Activated naive CD4-positive, alpha-beta T cell treated with anti-CD3 and anti-CD28 coated beads, Interleukin-2, amount 50 U/mL, for 24 hours (primary cell): ENCODE measurements around the gene ZNF670.

ENCODE experiments used
- H3K27ac Mint-ChIP-seq: one replicate; pipeline ENCODE4 v1.8.0; 2021; ENCODE audit warnings: mild to moderate bottlenecking, mixed read lengths
- H3K27me3 Mint-ChIP-seq: one replicate; pipeline ENCODE4 v1.8.0; 2021; ENCODE audit warnings: mixed read lengths
- H3K36me3 Mint-ChIP-seq: one replicate; pipeline ENCODE4 v1.8.0; 2021; ENCODE audit warnings: mixed read lengths
- H3K4me1 Mint-ChIP-seq: one replicate; pipeline ENCODE4 v1.8.0; 2021; ENCODE audit warnings: mixed read lengths
- H3K4me3 Mint-ChIP-seq: one replicate; pipeline ENCODE4 v1.8.0; 2021; ENCODE audit warnings: mild to moderate bottlenecking, mixed read lengths
- H3K9me3 Mint-ChIP-seq: one replicate; pipeline ENCODE4 v1.8.0; 2021; ENCODE audit warnings: mixed read lengths

Gene ZNF670

DNA sequence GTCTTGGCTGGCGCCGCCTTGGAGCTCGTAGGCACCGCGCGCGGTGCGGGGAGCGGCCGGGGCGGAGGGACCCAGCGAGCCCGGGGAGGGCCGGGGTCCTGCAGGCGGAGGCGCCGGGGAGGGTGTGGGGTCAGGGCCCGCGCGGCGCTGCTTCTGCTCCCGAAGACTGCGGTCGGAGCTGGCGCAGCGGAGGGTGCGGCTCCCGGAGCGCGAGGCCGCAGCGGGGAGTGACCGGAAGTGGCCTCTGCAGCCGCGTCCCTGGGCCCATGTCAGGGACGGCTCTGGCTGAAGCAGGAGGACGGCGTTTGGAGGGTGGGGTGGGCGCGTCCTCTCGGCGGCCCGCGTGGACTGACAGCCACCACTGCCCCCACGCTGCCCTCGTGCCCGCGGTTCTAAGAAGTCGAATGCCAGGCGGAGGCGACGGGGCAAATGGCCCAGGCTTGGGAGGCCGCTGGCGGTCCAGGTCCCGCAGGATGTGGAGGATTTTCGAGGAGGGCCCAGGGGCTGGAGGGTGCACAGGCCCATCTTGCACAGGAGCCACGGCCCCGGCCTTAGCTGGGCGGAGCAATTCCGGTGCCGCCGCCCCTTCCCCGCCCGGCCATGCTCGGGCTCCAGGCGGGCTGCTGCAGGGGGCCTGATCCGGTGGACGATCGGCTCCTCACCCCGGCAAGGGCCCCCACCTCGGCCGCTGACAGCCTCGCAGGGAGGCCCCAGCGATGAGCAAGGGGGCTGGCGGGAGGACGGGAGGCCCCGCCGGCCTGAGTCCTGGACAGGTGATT lies 33.3 kb upstream of the ZNF670 start:
- Mint-ChIP-seq H3K27me3 (peaks cover 30% of the 10 kb centered on the region), H3K27ac (no peak overlapping the region), H3K36me3 (peaks cover 6% of the 10 kb centered on the region), H3K4me1 (peaks cover 10% of the 10 kb centered on the region), H3K4me3 (no peak overlapping the region), H3K9me3 (peaks cover 4% of the 10 kb centered on the region)

DNA sequence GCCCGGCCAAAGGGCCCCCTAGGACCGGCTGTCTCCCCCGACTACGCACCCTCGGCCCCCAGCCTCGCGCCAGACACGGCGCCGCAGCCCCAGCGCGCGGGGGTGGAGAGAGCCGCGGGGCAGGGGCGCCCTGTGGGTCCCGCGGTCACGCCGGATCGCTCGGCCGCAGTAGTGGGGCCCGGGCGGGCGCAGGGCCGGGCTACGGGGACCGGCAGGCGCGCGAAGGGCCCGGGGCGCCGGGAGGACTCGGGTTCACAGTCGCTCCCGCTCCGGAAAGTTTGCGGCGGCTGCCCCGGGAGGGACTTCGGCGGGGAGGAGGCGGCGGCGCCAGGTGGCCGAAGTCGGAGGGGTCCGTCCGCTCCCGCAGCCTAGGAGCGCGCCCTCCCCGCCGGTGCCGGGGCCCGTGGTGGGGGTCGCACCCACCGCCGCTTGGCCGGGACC lies 32.7 kb upstream of the ZNF670 start:
- H3K27me3 Mint-ChIP-seq: peaks cover 30% of the 10 kb centered on the region
- peaks cover 6% of the 10 kb centered on the region for H3K36me3 Mint-ChIP-seq
- H3K4me3 Mint-ChIP-seq: peak overlapping the region; percentile 81
- H3K9me3 Mint-ChIP-seq: peaks cover 4% of the 10 kb centered on the region
- H3K27ac Mint-ChIP-seq: no peak overlapping the region
- H3K4me1 Mint-ChIP-seq: peaks cover 10% of the 10 kb centered on the region

DNA sequence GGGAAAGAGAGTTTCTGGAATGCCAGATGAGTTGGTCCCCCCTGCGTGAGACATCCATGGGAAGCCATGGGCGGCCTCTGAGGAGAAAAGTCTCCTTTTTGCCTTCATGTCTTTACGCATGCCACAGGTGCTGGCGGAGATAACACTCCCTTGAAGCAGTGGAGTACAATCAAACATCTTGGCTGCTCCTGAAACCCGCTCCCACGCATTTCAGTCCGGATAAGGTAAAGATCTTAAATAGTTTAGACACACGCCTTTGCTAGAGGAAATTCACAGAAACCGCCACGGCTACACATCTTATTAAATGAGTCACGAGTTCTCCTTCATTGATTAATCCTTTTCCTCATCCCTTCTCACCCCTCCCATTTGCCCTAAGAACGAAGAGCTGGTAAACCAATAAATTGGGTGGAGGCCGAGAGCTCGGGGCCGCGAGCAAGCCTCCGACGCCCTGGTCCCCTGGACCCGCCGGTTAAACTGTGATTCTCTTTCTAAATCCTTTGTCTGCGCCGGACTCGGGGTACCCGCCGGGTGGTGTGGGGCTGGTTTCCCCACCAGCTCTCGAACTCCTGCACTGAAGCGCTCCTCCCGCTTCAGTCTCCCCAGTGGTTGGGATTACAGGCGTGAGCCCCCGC lies 32.1 kb upstream of the ZNF670 start:
- Mint-ChIP-seq H3K4me1 (peaks cover 10% of the 10 kb centered on the region), H3K9me3 (peaks cover 4% of the 10 kb centered on the region), H3K4me3 (peak overlapping the region; percentile 81), H3K36me3 (peaks cover 6% of the 10 kb centered on the region), H3K27ac (no peak overlapping the region), H3K27me3 (peaks cover 30% of the 10 kb centered on the region)

DNA sequence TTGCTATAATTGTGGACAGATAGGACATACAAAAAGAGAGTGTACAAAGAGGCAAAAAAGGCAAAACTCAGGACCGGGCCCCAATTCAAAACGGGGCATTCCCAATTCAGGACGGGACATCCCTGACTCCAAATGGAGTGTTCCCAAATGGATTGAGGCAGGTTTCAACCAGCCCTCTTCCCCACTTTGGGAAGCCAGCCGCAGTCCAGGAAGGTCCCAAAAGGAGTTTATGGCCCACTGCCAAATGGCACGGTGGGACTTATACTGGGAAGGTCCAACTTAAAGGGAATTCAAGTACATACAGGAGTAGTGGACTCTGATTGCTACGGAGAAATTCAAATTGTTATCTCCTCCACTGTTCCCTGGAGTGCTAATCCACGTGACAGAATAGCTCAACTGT lies 29.1 kb upstream of the ZNF670 start:
- Mint-ChIP-seq H3K4me1 (peaks cover 24% of the 10 kb centered on the region), H3K4me3 (no peak overlapping the region), H3K27me3 (peaks cover 29% of the 10 kb centered on the region)

DNA sequence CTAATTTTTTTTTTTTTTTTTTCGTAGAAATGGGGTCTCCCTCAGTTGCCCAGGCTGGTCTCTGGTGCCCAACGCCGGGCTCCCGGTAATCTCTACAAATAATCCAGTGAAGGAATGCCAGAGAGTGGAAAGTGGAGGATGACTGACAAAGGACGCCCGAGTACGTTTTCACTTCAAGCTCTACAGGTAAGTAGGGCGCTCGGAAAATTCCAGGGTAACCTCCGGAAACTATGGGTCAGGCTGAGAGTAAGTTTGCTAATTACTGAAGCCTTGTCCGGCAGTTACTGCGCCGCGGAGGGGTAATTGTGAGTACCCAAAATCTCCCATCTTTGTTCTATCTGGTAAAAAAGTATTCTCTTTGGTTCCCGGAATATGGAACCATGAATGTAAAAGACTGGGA lies 27.4 kb upstream of the ZNF670 start:
- Mint-ChIP-seq H3K36me3 (peaks cover 24% of the 10 kb centered on the region), H3K27me3 (peaks cover 27% of the 10 kb centered on the region), H3K4me3 (no peak overlapping the region), H3K27ac (no peak overlapping the region), H3K4me1 (peaks cover 27% of the 10 kb centered on the region), H3K9me3 (peaks cover 4% of the 10 kb centered on the region)

More for the DNA sequence above, 29.1 kb upstream of the ZNF670 start:
- Mint-ChIP-seq H3K27ac (no peak overlapping the region), H3K36me3 (peaks cover 10% of the 10 kb centered on the region), H3K9me3 (peaks cover 4% of the 10 kb centered on the region)

DNA sequence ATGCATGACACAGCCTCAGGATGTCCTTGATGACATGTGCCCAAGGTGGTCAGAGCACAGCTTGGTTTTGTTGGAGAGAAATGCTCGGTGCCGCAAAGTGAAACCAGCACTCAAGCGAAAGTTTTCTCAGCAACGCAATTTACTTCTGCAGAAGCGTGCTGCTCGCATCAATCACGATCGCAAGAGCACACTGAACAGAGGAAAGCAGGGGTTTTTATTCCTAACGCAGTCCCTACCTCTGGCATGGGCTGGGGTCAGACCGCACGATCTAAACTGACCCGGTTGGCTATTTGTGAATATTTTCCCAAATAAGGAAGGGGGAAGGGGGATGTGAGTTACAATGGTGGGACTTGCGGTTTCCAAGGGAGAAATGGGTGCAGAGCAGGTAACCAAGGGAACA lies 26.4 kb upstream of the ZNF670 start:
- H3K27ac Mint-ChIP-seq: no peak overlapping the region
- H3K27me3 Mint-ChIP-seq: peaks cover 24% of the 10 kb centered on the region
- peaks cover 9% of the 10 kb centered on the region for H3K9me3 Mint-ChIP-seq
- H3K36me3 Mint-ChIP-seq: peaks cover 32% of the 10 kb centered on the region
- H3K4me1 Mint-ChIP-seq: peaks cover 22% of the 10 kb centered on the region
- H3K4me3 Mint-ChIP-seq: no peak overlapping the region

DNA sequence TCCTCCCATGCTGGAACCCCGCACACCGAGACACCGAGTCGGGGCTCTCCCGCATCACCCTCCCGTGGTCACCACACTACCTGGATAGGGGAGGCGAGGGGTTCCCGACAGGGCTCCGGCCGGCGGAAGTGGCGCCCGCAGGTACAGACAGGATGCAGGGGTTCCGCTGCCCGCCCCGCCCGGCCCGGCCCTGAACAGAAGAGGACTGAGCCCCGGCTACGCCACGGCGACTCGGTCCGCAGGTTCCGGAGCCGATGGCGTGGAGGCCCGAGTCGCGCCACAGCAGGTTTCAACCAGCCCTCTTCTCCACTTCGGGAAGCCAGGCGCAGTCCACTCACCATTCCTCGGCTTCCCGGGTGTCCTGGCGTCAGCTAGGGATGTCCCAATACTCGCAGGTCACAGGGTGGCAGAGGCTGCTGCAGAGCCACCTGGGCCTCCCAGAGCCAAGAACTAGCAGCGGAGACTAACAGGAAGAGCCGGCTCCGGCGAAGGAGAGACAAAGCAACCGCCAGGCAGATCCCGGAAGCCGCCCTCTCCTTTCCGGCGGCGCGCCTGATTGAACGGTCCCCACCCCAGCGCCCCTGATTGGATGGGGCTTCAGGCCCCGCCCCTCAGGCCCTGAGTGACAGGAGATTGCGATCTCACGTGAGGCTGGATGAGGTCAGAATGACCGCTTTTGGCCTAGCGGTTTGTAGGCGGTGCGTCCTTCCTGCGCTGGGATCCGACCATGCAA lies 25.4 kb upstream of the ZNF670 start, which contains the start of gene ZNF669:
Gene ZNF669, minus strand, starts transcription at position 498 of the 733 bp plus-strand sequence. Its CDS starts 157 bp downstream, at position 341.
- peaks cover 17% of the 10 kb centered on the region for H3K4me1 Mint-ChIP-seq
- H3K27ac Mint-ChIP-seq: peak within 1 kb of the TSS; percentile 82
- H3K27me3 Mint-ChIP-seq: peaks cover 18% of the 10 kb centered on the region
- peak within 1 kb of the TSS; percentile 91 for H3K4me3 Mint-ChIP-seq
- H3K9me3 Mint-ChIP-seq: peaks cover 9% of the 10 kb centered on the region
- peaks cover 34% of the 10 kb centered on the region for H3K36me3 Mint-ChIP-seq

DNA sequence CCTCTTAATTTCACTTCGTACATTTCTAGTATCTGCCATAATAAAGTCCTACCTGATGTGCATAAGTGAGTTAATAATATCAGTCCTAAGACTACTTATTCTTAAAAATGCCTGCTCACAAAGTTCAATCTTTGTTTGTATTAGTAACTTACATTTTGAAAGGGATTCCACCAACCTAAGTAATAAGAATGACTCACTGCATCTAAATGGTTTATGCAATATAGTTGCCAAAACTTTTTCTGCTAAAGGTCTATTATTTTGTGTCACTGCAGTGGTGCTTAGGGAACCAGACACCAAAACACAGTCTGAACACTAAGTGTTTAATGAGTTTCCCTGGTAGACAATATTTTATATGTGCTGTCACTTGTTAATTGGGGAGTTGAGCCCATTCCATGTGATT lies 23.8 kb upstream of the ZNF670 start:
- Mint-ChIP-seq H3K9me3 (peaks cover 7% of the 10 kb centered on the region), H3K27me3 (peaks cover 3% of the 10 kb centered on the region), H3K27ac (no peak overlapping the region), H3K4me1 (peaks cover 17% of the 10 kb centered on the region), H3K4me3 (peak overlapping the region; percentile 65), H3K36me3 (peaks cover 42% of the 10 kb centered on the region)

DNA sequence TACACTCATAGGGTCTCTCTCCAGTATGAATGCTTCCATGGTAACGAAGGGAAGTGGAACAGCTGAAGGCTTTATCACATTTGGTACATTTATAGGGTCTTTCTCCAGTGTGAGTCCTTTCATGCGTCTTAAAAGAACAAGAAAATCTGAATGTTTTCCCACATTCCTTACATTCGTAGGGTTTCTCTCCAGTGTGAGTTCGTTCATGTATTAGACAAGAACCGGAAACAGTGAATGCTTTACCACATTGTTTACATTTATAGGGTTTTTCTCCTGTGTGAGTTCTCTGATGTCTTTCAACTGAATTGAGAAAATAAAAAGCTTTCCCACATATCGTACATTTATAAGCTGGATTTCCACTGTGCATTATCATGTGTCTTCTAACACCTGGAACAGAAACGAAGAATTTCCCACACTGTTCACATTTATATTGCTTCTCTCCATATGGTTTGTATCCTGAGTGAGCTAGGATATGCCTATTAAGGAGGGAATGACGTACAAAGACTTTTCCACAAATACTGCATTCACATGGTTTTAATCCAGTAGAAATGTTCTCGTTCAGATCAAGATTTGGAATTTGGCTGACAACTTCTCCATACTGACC lies 22.2 kb upstream of the ZNF670 start:
- Mint-ChIP-seq H3K27ac (no peak overlapping the region), H3K9me3 (peaks cover 11% of the 10 kb centered on the region), H3K4me3 (peak overlapping the region; percentile 11), H3K4me1 (peaks cover 17% of the 10 kb centered on the region), H3K27me3 (no peaks in the 10 kb centered on the region), H3K36me3 (peaks cover 51% of the 10 kb centered on the region)

DNA sequence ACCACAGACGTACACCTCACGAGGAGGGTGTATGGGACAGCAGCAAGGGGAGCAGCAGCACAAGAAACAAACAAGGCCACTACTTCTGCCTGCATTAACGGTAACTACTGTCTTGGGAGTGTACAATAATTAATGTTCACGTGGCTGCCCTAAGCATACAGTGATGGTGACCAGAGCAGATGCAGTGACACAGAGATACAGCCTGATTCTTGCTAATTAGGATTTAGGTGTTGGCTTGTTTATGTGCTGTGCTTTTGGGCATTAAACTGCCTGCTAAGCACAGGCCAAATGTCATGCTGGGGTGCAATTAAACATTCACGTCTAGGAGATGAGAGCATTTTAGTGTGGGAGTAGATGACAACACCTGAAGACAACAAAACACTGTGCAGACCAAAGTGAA lies 18.3 kb upstream of the ZNF670 start:
- Mint-ChIP-seq H3K36me3 (peaks cover 44% of the 10 kb centered on the region), H3K27ac (no peak overlapping the region), H3K4me3 (no peak overlapping the region), H3K27me3 (no peaks in the 10 kb centered on the region), H3K9me3 (peaks cover 13% of the 10 kb centered on the region), H3K4me1 (no peaks in the 10 kb centered on the region)

DNA sequence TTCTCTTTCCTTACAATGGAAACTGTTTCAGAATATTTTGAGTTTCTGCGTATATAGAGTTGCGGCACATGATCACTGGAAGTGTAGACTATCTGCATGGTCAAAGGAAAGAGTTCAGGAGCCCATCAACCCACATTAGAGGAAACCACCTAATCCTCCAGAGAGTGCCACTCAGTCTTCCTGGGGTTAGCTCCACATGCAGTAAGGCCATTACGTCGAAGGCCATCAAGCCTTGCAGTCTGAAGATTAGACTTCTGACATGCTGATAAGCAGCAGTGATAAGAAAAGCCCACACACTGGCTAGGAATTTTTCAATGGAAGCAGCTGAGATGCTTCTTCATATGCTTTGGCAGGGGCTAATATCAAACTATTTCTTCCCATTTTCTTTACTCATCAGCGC lies 17.9 kb upstream of the ZNF670 start:
- H3K4me3 Mint-ChIP-seq: no peak overlapping the region
- H3K4me1 Mint-ChIP-seq: no peaks in the 10 kb centered on the region
- H3K27ac Mint-ChIP-seq: no peak overlapping the region
- H3K27me3 Mint-ChIP-seq: no peaks in the 10 kb centered on the region
- H3K9me3 Mint-ChIP-seq: peaks cover 13% of the 10 kb centered on the region
- H3K36me3 Mint-ChIP-seq: peaks cover 41% of the 10 kb centered on the region

DNA sequence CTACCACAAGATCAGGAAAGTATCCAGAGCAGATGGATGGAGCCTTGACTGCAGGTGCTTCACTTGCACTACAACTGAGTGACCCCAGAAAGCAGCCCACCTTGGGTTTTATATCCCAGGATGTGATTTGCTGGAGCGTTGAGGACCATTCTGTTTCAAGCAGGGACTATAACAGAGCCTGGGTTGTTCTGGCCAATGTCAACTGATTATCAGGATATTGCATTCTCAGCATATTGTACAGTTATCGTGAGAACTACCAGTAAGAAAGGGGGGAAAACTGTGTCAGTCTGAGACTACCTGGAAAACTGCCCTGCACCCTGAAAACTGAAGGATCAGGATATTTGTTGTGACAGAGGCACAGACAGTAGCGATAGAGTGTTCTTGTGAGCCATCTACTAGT lies 17.5 kb upstream of the ZNF670 start:
- no peak overlapping the region for H3K27ac Mint-ChIP-seq
- H3K27me3 Mint-ChIP-seq: no peaks in the 10 kb centered on the region
- no peak overlapping the region for H3K4me3 Mint-ChIP-seq
- H3K9me3 Mint-ChIP-seq: peaks cover 13% of the 10 kb centered on the region
- peaks cover 38% of the 10 kb centered on the region for H3K36me3 Mint-ChIP-seq
- no peaks in the 10 kb centered on the region for H3K4me1 Mint-ChIP-seq

DNA sequence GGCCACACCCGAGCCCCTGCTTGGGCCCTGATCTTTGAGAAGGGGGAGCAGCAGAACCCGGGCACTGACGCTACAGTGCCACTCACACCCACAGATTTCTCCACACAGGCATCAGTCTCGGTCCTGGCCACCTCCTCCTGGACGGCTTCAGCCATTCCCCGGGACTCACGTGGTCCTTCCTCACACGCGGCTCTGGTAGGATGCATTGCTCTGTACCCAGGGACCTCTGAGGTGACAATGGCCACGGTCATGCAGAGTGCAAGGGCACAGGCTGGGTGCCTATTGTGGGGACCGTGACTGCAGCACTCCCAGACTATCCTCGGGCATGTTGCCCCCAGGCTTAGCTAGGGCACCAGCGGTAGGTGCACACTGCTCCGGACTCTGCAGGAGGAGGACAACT lies 11.8 kb upstream of the ZNF670 start:
- peaks cover 3% of the 10 kb centered on the region for H3K36me3 Mint-ChIP-seq
- H3K27ac Mint-ChIP-seq: no peak overlapping the region
- no peaks in the 10 kb centered on the region for H3K4me1 Mint-ChIP-seq
- no peaks in the 10 kb centered on the region for H3K9me3 Mint-ChIP-seq
- H3K27me3 Mint-ChIP-seq: no peaks in the 10 kb centered on the region
- no peak overlapping the region for H3K4me3 Mint-ChIP-seq

DNA sequence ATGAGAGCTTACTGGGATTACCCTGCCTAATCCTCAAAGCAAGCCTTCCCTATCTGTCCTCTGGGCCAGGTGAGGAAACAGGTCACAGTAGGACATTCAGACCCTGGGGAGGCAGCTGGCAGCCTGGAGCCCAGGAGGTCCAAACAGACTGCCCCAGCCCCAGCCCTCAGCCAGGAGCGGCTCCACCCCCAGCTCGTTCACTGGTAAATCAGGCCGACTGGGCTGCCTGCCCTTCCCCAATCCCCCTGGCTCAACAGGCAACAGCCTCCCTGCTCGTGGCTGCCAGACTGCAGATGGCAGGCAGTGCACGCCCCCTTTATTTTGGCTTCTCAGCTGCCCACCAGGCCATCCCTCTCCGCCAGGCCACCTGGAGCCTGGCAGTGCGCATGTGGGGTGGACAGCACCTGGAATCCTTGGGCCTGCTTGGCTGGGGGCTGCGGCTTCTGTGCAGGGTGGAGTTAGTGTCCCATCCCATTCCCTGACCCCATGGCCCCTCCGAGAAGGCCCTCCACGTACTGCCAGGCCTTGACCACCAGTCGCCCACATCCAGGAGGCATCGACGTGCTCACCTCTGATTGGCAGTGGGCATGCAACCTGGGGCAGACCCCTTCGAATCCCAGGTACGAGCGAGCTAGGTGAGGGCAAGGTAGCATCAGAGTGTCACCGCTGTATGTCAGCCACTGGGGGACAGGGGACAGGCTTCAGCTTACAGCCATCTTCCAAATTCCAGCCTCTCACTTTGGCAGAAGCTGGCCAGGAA lies 11.2 kb upstream of the ZNF670 start:
- H3K9me3 Mint-ChIP-seq: no peaks in the 10 kb centered on the region
- H3K27ac Mint-ChIP-seq: no peak overlapping the region
- H3K4me1 Mint-ChIP-seq: no peaks in the 10 kb centered on the region
- no peaks in the 10 kb centered on the region for H3K27me3 Mint-ChIP-seq
- H3K36me3 Mint-ChIP-seq: peaks cover 3% of the 10 kb centered on the region
- H3K4me3 Mint-ChIP-seq: no peak overlapping the region

DNA sequence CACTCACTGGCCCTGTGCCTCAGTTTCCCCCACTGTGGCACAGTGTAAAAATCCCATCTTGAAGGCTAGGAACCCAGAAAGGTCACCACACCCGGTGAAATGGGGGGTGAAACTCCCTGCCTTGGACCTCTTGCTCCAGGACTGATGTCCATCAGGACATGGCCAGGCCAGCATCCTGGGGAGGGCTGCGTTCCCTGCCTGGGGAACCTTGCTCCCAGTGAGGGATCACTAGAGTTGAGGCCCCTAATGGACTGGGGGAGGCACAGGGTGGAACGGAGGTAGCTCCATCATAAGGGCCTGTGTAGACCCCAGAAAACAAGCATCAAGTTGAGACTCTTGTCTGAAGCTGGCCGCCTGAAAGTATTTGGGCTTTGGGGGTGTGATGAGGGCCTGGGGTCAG lies 10.4 kb upstream of the ZNF670 start:
- Mint-ChIP-seq H3K9me3 (no peaks in the 10 kb centered on the region), H3K27ac (no peak overlapping the region), H3K4me1 (no peaks in the 10 kb centered on the region), H3K36me3 (peaks cover 3% of the 10 kb centered on the region), H3K27me3 (no peaks in the 10 kb centered on the region), H3K4me3 (no peak overlapping the region)
